Activated CD4-positive, alpha-beta T cell treated with anti-CD3 and anti-CD28 coated beads, Interleukin-2, amount 50 U/mL, for 1 hour (primary cell): ENCODE data around the gene PRKCH.

Source experiments
- DNase-seq: peaks from one replicate; pipeline ENCODE4 v3.0.0-alpha.2; 2020

Gene PRKCH

DNA sequence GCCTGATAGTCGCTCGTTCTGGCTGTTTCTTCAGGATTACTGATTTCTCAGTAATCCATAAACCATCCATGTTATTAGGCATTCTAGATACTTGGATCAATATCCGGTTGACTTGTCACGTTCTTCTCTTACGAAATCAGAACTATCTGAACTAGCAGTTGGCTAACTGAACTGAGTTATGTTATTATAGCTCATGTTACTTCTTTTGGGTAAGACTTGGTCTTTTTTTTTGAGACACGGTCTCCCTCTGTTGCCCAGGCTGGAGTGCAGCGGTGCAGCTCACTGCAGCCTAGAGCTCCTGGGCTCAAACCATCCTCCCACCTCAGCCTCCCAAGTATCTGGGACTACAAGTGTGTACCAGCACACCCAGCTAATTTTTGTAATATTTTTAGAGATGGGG is 178.6 kb downstream of the PRKCH start:
- DNase-seq: no peak

DNA sequence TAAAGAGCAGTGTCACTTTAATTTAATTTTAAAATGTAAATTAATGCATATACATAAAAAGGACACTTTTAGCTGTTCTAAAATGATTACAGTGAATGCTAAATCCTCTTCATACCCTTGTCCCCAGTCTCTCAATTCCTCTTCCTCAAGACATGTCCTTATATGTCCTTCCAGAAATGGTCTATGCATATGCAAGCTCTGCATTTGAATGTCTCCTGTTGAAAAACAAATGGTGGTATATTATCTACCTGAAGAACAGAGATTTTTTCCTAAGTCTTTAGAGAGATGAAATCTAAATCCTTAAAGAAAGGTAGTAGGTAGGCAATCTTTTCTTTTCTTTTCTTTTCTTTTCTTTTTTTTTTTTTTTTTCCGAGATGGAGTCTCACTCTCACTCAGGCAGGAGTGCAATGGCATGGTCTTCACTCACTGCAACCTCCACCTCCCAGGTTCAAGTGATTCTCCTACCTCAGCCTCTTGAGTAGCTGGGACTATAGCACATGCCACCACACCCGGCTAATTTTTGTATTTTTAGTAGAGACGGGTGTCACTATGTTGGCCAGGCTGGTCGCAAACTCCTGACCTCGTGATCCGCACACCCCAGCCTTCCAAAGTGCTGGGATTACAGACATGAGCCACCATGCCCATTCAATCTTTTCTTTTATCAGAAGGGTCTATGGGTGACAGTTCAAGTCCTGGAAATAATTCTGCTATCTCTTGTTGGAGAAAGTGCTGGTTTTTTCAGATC is 180.5 kb downstream of the PRKCH start:
- no peak for DNase-seq

DNA sequence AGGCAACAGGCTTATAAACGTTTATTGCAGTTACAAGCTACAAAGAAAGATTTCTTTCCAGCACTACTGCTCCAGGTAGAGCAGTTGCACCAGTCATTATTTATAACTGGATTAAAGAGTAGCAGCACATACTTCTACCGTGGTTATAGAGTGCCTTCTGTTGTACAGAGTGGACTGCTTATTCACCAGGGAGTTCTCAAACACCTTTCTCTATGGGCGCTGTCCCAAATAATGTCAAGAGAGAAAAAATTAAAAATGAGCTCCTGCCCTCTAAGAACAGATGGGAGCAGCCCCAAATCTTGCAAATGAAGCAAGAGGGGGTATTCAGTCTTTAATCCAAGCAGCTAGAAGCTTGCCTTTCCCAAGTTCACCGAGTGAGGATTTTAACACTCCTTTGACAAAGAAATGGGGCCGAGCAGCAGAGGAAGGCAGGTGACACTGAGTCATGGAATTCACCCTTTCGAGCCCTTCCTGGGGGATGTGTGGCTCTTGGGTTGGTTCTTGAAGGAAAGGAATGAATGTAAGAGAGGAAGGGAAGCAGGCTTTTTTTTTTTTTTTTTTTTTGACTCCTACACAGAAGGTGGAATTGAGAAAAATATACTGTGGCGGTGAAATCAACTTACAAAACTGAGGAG is 181.2 kb downstream of the PRKCH start:
- DNase-seq: no peak

DNA sequence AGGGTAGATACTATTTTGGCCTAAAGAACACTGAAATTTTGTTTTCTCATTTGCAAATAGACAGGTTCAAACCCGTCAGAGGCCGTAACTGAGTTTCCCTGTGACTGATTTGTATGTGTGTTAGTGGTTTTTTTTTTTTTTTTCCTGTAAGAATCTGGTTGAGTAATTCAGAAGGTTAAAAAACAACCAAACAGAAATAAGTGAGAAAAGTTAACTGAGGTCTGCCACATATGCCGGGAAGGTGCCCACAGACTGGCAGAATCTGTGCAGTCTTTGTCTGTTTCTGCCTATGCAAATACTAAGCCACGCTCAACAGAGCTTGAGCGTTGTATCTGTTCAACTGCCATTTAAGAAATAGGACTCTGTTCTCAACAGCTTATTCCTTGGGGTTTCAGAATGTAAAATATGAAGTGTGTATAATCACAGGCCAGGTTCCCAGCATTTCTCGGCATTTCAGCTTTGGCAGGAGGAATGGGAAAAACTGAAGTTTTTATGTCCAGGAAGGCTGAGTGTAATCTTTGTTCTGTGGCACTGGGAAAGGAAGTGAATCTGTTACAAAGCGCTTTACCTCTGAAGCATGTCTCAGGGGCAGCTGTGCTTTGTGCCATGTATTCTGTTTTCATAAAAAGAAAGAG is 181.9 kb downstream of the PRKCH start:
- DNase-seq: peak; percentile 59

DNA sequence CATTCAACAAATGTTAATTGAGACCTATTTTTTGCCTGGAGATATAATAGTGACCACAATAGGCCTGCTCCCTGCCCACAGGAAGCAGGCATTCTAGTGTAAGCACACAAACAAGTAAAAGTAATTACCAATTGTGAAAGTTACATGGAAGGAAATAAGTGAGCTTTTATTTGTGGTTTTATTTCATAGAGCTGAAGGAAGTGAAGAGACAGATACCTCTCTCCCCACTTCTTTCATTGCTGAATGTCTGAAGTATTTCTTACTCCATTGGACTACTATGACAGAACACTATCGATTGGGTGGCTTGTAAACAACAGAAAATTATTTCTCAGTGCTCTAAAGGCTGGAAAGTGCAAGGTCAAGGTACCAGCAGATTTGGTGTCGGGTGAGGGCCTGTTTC is 183.5 kb downstream of the PRKCH start:
- DNase-seq: no peak

DNA sequence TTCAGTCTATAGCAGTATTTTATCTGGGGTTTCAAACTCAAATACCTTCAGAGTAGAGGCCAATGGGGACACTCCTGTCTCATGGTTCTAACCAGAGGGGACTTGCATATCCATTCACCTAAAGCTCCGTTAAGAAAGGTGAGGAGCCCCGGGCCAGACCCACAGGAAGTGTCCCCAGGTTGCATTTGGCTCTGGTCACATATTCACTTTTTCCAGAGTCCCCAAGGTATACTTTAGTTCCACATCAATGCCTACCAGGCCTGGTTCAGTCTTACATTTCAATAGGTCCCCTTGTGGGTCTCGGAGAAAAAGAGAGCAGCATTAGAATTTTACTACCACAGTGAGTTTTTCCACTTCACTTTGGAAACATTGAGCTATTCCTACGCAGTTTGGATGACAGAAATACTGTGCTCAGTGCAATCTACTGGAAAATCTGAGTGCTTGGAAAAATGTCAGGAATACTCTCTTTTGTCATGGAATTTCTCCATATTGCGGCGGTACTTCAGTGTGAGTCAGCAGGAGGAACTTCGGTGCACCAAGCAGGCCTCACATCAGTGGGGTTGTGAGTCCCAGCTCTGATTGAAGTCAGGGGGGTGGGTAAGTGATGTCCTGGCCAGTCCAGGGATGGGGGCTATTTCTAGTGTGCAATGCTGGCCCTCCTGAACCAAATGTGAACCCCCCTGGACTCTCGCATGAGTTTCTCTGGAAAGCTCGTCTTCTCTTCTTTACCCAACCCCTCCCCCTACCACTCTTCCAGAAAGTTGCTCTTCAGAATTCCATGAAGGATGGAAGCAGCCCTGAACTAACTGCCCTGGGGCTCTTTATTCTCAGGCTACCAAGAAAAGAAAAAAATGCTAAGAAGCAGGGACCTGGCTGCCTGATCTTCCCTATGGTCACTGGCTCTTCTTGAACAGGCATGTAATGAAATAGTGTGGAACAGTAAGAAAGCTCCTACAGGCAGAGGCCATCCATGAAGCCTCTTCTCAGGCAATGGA is 184.7 kb downstream of the PRKCH start:
- no peak for DNase-seq

DNA sequence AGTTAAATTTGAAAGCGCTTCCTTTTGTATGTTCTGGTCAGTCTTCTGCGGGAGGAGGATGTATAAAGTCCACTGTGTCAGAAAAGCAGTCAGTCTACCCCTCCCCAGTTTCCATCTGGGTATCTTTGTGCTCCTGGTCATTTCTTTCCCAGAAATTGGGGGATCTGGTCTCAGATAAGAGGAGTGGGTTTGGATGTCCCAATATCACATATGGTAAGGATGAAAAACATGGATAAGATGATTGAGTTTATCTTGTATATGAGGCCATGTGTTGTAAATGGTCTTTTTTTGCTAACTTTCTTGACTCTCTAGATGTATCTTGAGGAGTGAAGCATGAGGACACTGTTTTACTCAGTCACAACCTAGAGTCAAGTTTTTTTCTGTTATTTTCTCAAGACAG is 187.1 kb downstream of the PRKCH start:
- no peak for DNase-seq

DNA sequence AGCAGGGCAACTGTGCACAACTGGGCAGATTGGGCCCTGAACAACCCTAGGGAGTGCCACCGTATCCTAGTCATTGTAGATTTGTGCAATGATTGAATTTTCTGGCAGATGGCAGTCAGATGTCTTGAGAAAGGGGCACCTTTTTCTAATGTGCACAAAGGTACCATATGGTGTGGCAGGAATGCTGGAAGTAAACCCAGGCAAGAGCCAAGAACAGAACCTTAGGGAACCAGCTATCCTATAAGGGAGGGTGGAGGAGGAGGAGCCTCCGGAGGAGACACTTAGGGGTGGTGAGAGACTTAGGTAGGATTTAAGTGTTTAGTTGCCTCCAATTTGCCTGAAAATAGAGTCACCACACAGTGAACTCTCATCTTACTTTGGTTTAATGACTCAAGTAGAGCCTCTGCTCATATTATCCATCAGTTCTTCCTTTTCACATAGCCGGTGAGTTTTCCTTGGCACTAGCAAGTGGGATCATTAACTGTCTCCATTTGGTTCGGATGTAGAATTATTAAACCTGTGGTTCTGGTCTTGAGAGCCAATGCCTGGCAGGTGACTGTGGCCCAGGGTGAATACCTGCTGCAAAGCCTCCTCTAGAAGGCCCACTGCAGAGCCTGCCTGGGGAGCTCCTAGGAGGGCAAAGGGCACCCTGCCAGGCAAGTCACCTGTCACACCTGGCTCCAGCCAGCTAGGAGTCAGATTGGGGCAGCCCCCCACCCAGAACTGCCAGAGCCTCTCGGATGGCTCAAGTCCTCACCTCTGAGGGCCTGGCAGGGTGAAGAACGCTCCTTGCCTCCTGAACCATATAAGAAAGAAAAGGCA is 189.6 kb downstream of the PRKCH start:
- DNase-seq: no peak

DNA sequence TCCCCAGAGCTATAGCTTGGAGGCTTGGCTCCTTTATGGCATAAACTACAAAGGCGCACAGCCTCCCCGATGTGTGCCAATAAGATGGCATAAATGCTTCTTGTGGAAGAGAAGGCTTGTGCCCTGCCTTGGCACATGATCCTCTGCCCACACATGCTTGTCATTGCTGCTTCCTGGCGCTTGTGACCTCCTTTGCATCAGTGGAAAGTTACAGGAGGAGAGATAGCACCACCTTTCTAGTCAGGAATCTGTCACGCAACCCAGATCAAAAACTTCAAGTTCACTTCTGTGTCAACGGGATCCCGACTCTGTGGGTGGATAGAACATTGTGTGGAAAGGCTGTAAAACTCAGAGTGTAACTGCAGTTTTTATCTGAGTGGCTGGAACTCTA is 190.2 kb downstream of the PRKCH start:
- peak; percentile 34 for DNase-seq

DNA sequence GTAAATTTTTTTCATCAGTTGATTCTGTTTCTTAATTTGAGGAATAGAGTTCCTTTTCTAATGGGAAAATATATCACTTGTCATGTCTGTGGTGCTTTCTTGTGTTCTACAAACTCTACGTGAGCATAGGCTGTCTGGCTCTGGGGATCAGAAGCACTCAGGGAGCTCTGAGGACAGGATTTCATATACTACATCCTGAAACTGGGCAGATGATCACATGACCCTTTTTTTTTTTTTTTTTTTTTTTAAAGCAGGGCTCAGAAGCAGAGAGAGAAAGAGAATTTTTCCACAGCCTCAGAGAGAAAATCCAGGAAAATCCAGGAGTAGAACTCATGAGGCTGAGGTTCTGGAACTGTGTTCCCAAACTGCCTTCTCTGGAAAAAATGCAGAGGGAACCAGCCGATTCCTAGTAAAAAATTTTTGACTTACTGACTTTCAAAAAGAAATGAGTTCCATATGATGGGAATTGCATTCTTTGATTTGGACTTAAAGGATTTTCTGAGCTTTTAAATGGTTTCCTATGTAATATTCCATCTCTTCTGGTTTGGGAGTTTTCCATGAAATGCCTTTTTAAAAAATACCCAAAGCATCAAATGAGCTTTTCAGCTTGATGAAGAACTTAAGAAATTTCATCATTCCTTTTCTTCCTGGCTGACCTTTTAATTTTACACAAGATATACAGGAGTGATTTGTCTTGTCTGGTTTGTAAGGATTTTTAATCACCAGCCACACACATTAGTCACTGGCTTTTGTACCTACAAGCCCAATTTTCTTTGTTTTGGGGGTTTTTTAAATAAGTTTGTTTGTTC is 190.9 kb downstream of the PRKCH start:
- DNase-seq: no peak

DNA sequence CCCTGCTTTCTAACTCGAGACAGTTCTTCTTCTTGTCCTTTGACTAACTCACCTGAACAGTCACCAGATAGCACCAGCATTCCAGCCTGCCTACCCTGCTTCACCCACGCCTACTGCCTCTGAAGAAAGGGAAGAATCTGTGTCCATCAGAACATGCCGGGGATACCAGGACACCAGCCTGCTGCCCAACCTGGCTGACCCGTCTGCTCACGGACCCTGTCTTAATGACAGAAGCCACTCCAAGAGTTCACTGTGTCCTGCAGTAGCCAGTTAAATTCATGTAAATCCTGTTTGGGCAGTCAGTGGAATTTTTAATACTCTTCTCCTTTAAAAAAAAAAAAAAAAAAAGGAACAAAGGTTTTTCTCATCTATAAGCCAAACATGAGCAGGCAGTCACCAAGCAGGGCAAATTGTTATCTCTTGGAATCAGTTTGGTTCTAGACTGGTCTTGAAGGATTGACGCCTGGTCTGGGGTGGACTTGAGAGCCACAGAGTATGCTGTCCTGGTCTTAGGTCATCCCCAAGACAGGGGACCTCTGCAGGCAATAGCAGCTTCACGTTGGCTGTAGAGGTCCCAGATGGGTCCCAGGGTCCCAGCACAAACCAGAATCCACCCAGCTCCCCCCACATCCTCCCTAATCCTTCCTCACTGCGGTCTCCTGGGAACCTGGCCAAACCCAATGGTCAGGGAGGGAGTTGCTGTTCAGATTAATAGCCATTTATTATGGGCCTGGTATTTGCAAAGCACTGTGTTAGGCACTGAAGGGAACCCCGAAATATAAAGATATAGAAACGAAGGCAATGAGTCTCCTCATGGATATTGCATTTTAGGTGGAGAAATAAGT is 192.8 kb downstream of the PRKCH start:
- no peak for DNase-seq

DNA sequence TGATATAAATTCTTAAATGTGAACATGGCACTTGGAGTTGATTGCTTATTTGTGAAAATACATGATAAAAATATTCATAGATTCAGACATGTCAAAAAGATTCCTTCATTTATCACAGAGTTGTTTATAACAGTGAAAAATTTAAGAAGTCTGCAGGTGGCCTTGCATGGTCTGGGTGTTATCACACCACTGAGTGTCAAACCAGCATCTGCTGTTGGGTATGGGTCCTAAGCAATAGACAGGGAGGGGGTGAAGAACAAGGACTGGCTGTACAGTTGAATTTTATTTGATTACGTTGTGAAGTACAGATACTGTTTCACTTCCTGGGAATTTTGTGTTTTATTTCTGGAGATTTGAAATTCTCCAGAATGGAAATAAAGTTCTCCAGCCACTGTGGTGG is 193.5 kb downstream of the PRKCH start:
- no peak for DNase-seq

DNA sequence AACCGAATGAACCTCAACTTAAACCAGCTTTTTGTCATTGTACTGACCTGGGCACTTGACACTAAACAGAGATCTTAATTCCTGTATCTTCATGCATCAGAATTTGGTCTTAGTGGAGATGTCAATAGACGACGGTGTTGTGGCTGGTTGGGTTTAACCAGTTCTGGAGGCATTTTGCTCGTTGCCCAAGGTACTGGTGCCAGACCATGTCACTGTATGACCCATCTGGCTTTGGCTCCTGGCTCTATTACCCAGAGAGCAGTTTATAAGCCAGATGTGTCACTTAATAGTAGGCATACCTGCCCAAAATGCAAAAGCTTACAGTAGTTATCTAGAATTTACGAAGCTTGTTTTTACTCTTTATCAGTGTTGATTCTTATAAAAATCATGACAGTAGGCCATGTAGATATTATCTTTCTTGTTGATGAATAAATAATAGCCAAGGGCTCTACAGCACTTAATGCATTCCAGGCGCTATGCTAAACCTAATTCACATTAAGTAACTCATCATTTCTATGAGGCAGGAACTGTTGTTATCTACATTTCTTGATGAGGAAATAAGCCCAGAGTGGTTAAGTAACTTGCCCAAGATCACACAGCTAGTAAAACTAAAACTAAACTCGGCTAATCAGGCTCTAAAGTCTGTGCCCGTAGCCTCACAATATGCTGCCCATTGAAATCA is 194.2 kb downstream of the PRKCH start:
- no peak for DNase-seq

DNA sequence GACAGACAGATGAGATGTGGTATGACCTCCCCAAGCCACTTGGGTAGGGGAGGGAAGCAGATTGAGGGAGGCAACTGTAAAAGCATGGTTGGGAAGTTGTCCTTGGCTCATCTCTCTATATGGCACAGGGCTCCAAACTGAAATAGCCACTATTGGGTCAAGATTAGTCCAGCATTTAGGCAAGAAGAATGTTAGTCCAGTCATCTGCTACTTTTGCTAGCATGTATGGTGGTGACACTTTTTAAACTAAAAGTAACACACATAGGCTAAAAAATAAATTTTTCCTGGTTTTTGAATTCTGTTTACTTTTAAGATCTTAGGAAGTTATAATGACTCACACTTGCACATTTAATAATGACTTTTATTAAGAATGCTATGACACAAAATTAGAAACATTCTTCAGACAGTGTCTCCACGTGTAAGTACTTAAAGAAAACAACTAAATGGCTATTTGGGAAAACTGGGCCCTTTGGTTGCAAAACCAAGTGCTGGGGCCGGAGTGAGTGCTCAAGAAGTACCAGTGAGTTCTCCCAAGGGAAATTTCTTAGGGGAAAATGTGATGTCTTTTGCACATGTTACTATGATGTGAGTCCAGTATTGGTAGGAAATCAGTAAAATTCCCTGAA is 194.9 kb downstream of the PRKCH start:
- DNase-seq: no peak

DNA sequence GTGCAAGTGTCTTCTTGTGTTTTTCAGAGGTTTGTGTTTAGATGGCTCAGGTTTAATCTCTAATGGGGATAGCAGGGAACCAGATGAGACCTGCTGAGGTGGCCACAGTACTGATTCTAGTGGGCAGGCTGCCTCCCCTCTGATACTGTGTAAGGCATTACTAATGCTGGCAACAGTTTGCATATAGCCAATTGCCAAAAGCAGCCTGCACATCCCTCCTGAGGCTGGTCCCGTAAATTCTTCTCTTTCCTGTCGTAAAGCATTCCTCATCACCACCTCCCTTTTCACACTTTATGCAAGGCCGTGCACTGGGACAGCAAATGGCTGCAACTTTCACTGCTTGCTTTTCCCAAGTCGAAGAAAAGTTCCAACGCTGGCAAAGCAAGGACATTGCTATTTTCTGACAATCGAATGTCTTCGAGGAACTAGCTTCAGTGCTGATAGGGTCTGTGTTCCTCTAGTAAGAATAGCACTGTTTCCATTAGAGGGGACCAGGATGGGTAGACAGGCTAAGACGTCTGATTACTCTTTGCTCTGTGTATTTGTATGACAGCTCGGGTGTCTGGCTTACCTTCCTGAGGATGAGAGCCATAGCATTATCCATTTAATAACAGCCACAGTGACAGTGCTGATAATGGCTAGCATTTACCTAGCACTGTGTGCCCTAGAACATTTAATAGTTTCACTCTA is 195.7 kb downstream of the PRKCH start:
- no peak for DNase-seq

DNA sequence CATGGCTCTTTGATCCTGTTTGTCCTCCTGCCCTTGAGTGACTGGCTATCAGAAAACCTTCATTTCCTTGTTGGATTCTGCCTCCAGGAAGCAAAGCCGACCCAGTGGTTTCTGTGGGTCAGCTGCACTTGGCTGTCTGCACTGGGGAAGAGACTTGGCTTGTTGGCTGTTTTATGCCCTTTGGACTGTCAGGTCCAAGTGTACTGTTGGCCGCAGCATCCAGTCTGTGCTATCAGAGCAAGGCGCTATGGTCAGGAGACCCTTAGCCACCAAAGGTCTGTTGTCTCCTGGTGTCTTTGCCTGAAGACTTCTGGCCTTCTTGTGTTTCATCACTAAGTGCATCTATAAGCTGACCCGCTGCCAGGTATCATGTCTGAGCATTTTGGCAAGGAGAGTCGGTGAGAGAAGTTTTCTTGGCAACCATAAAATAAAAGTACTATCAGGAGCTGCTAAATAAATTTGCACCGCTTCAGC is 196.6 kb downstream of the PRKCH start:
- DNase-seq: no peak

DNA sequence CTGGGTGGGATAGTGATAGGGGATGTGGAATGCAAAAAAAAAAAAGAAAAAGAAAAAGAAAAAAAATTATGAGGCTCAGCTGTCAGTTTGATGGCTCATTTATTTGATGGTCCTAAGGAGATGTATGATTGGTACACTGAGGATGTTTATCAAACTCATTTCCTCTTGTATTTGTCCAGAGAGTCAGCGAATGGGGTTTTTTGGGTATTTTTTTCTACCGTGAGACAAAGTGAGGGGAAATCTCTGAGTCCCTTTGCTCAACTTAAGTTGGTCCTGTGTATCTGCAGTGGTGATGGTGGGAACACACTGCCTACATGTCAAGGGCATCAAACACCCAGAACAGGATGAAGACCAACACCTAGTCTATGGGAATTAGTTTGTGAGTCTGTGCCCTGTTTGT is 197.0 kb downstream of the PRKCH start:
- DNase-seq: no peak

DNA sequence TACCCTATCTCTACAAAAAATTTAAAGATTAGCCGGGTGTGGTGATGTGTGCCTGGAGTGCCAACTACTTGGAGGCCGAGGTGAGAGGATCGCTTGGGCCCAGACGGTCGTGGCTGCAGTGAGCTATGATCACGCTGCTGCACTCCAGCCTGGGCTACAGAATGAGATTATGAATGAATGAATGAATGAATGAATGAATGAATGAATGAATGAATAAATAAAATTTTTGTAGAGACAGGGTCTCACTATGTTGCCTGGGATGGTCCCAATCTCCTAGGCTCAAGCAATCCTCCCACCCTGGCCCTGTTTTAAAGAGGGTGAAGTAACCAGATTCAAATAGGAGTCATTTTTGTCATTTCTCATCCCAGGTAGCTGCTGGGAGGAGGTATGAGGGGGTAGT is 197.7 kb downstream of the PRKCH start:
- no peak for DNase-seq

DNA sequence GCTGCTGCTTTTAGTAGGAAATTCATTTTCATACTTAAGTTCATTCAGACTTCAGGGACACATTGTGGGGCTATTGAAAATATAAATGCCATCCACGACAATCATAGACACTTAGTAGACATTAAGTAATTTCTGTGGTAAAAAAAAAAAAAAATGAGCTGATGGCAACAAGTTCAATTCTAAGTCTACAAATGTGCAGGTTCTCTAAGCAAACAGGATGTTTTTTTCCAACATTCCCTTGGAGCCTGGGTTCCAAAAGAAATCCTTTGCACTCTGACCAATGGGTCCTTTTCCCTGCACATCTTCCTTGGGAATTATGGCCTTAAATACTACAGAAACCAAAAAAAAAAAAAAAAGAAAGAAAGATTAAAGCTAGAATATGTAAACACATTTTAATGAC is 198.4 kb downstream of the PRKCH start:
- DNase-seq: no peak
